ENCODE results near the gene DICER1. TPM values are rescaled to one million over a fixed set of nuclear protein-coding genes. Genes with fewer than 3 reads are reported as not detected.
"Not testable (repeated sequence)": the region's sequence is repeated elsewhere in the genome, so short reads cannot be mapped to it uniquely, and the experiment has no call there.

Gene DICER1
- total RNA-seq, 1 donor from 2014 or later, result 296 TPM

- DNase-seq, result no peak
Measured at GRCh38 chr14:95185767-95186392, 28.6 kb upstream of the DICER1 start.

GRCh38 chr14:95185033-95185766, 27.9 kb upstream of the DICER1 start:
- DNase-seq, result no peak

- no peak for DNase-seq
Measured at GRCh38 chr14:95184413-95184790, 27.1 kb upstream of the DICER1 start.

- no peak for DNase-seq
Measured at GRCh38 chr14:95183532-95184412, 26.4 kb upstream of the DICER1 start.

- DNase-seq, result no peak
Measured at GRCh38 chr14:95183082-95183481, 25.8 kb upstream of the DICER1 start.

- no peak for DNase-seq
Measured at GRCh38 chr14:95182379-95182778, 25.1 kb upstream of the DICER1 start.

GRCh38 chr14:95180966-95181741, 23.8 kb upstream of the DICER1 start:
- DNase-seq, result no peak

GRCh38 chr14:95175670-95176069, 18.3 kb upstream of the DICER1 start:
- DNase-seq, result not testable (repeated sequence)

GRCh38 chr14:95174184-95174792, 17.0 kb upstream of the DICER1 start:
- DNase-seq, result no peak

- no peak for DNase-seq
Measured at GRCh38 chr14:95173518-95173917, 16.2 kb upstream of the DICER1 start.

GRCh38 chr14:95167177-95167576, 9.8 kb upstream of the DICER1 start:
- DNase-seq, result no peak

- no peak for DNase-seq
Measured at GRCh38 chr14:95165517-95165916, 8.2 kb upstream of the DICER1 start.

- no peak for DNase-seq
Measured at GRCh38 chr14:95164506-95164905, 7.2 kb upstream of the DICER1 start.

- DNase-seq, result no peak
Measured at GRCh38 chr14:95163666-95164065, 6.3 kb upstream of the DICER1 start.

GRCh38 chr14:95163132-95163531, 5.8 kb upstream of the DICER1 start:
- DNase-seq, result no peak

GRCh38 chr14:95162641-95163040, 5.3 kb upstream of the DICER1 start:
- no peak for DNase-seq

- no peak for DNase-seq
Measured at GRCh38 chr14:95157048-95157326, 342 bp downstream of the DICER1 start.

GRCh38 chr14:95156161-95157047, 925 bp downstream of the DICER1 start:
- peak; percentile 35 for DNase-seq

GRCh38 chr14:95155045-95155444, 2.3 kb downstream of the DICER1 start:
- DNase-seq, result no peak

- no peak for DNase-seq
Measured at GRCh38 chr14:95153866-95154265, 3.5 kb downstream of the DICER1 start.

- no peak for DNase-seq
Measured at GRCh38 chr14:95151561-95151960, 5.8 kb downstream of the DICER1 start.

Data from occipital lobe (tissue), 2 donors.